ENCODE measurements around the gene GRID2.
A peak's percentile ranks its signal among the peaks of the same experiment; 100 is the strongest.

The GRID2 gene

GRCh38 chr4:93186846-93187245 is 883.1 kb downstream of the GRID2 start:
- no peak for TF ChIP-seq ZFX (IDR thresholded peaks at IDR 0.05)
- TF ChIP-seq, protein P1, sequence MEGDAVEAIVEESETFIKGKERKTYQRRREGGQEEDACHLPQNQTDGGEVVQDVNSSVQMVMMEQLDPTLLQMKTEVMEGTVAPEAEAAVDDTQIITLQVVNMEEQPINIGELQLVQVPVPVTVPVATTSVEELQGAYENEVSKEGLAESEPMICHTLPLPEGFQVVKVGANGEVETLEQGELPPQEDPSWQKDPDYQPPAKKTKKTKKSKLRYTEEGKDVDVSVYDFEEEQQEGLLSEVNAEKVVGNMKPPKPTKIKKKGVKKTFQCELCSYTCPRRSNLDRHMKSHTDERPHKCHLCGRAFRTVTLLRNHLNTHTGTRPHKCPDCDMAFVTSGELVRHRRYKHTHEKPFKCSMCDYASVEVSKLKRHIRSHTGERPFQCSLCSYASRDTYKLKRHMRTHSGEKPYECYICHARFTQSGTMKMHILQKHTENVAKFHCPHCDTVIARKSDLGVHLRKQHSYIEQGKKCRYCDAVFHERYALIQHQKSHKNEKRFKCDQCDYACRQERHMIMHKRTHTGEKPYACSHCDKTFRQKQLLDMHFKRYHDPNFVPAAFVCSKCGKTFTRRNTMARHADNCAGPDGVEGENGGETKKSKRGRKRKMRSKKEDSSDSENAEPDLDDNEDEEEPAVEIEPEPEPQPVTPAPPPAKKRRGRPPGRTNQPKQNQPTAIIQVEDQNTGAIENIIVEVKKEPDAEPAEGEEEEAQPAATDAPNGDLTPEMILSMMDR (conservative IDR thresholded peaks at IDR 0.05) = no peak
- no peak overlapping the region for H3K27ac ChIP-seq

- no peak for TF ChIP-seq ZFX (IDR thresholded peaks at IDR 0.05)
- TF ChIP-seq, protein P1 (conservative IDR thresholded peaks at IDR 0.05) = no peak
- H3K27ac ChIP-seq = no peak overlapping the region
Observed at GRCh38 chr4:93187466-93187865, 883.7 kb downstream of the GRID2 start.

- TF ChIP-seq, protein P1 (conservative IDR thresholded peaks at IDR 0.05) = no peak
- TF ChIP-seq ZFX (IDR thresholded peaks at IDR 0.05) = no peak
Observed at GRCh38 chr4:93187892-93188291, 884.1 kb downstream of the GRID2 start.

DNA sequence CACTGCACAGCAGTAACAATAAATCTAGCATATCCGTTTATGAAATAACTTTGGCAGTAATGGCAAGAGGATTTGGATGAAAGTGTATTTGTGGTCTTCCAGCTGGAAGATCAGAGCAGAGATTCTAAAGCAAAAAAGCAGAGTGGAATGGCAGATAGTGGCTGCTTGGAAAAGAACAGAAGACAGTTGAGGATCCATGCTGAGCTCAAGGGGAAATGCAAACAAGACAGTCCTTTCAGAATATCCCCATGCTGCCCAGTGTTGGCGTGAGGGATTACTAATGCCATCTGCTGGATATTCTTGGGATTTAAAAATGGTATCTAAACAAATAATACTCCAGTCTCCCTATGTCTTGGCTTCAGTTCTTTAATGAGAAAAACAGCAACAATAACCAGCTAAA is 895.7 kb downstream of the GRID2 start:
- no peak overlapping the region for H3K27ac ChIP-seq
- TF ChIP-seq ZFX (IDR thresholded peaks at IDR 0.05) = no peak
- TF ChIP-seq, protein P1 (conservative IDR thresholded peaks at IDR 0.05) = peak; percentile 64

More at GRCh38 chr4:93187892-93188291, 884.1 kb downstream of the GRID2 start:
- no peak overlapping the region for H3K27ac ChIP-seq

DNA sequence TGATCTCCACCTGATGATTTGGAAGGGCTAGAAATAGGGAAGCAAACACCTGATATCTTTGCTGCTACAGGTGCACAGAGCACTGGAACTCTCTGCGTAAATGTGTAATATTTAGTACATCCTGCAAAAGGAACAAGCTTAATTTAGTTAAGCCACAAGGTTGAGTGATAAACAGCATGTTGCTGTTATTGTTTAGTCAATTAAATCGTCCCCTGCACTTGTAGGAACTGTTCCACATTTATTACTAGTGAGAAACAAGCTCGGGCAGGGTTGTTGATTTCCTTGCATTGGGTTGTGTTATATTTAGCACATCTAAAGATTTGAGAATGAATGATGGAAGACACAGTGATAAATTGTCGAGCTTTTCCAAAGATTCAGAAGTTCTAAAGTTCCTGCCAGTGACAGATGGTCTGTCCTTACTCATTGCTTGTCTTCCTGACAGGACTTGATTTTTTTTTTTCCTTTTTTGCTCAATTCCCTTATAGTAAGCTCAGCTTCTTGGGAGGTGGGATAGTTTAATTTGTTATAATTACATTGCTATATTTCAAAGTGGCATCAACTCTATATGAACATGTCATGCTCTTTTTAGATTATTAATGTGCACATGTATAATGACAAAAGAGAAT is 897.8 kb downstream of the GRID2 start:
- TF ChIP-seq ZFX (IDR thresholded peaks at IDR 0.05) = no peak
- TF ChIP-seq, protein P1 (conservative IDR thresholded peaks at IDR 0.05) = no peak
- H3K27ac ChIP-seq = no peak overlapping the region

GRCh38 chr4:93203708-93204107 is 899.9 kb downstream of the GRID2 start:
- no peak overlapping the region for H3K27ac ChIP-seq
- no peak for TF ChIP-seq ZFX (IDR thresholded peaks at IDR 0.05)
- TF ChIP-seq, protein P1 (conservative IDR thresholded peaks at IDR 0.05) = no peak

GRCh38 chr4:93212250-93212649 is 908.5 kb downstream of the GRID2 start:
- TF ChIP-seq, protein P1 (conservative IDR thresholded peaks at IDR 0.05) = no peak
- TF ChIP-seq ZFX (IDR thresholded peaks at IDR 0.05) = no peak
- no peak overlapping the region for H3K27ac ChIP-seq
